NB4 (cell line): Measurements from ENCODE around the gene CEP170.

Source experiments
- MYC ChIP-seq: IDR thresholded peaks from 2 replicates; pipeline ENCODE4 v1.6.1; 2011; ENCODE audit warnings: low read depth, low read length
- POLR2A ChIP-seq: IDR thresholded peaks from 2 replicates; pipeline ENCODE4 v1.6.1; 2011; ENCODE audit warnings: mild to moderate bottlenecking; ENCODE audit not compliant: insufficient read length; ENCODE audit errors: extremely low read depth

GRCh38 chr1:243287123-243287460, 32.0 kb upstream of the CEP170 start:
- no peak for TF ChIP-seq MYC
- no peak for TF ChIP-seq POLR2A
